Astrocyte (in vitro differentiated cells and primary cell): ENCODE data around the gene TPM1. TPM values are rescaled to one million over a fixed set of nuclear protein-coding genes. Genes with fewer than 3 reads are reported as not detected.

ENCODE experiments used
- DNase-seq: peaks from one replicate; pipeline ENCODE4 v3.0.0-alpha.2; 2010; ENCODE audit warnings: low read depth
- FAIRE-seq: peaks from 2 replicates; lab custom pipeline; 2011; peaks lifted over from hg19 to GRCh38; lab: Jason Lieb, UNC
- H2AFZ ChIP-seq: 2 replicates; pipeline ENCODE4 v1.6.0; 2012; ENCODE audit warnings: low read depth, low read length, inconsistent platforms
- H3K27ac ChIP-seq: 2 replicates; pipeline ENCODE4 v1.5.1; 2011; ENCODE audit warnings: low read depth, low read length, inconsistent platforms
- H3K27me3 ChIP-seq: 2 replicates; pipeline ENCODE4 v1.6.0; 2011; ENCODE audit warnings: low read length, inconsistent platforms; ENCODE audit not compliant: insufficient read depth
- H3K36me3 ChIP-seq: 2 replicates; pipeline ENCODE4 v1.5.1; 2011; ENCODE audit warnings: low read length, inconsistent platforms; ENCODE audit not compliant: insufficient read depth
- H3K4me1 ChIP-seq: 2 replicates; pipeline ENCODE4 v1.5.1; 2011; ENCODE audit warnings: low read length, inconsistent platforms; ENCODE audit not compliant: insufficient read depth
- H3K4me2 ChIP-seq: 2 replicates; pipeline ENCODE4 v1.6.0; 2012; ENCODE audit warnings: low read length, inconsistent platforms
- H3K4me3 ChIP-seq: 2 replicates; pipeline ENCODE4 v1.5.1; 2011; ENCODE audit warnings: low read depth, mild to moderate bottlenecking, low read length, inconsistent platforms; ENCODE audit not compliant: insufficient read depth
- H3K79me2 ChIP-seq: 2 replicates; pipeline ENCODE4 v1.6.0; 2012; ENCODE audit warnings: mild to moderate bottlenecking, low read length, inconsistent platforms; ENCODE audit not compliant: insufficient read depth
- H3K9ac ChIP-seq: 2 replicates; pipeline ENCODE4 v1.6.0; 2012; ENCODE audit warnings: mild to moderate bottlenecking, low read length, inconsistent platforms
- H3K9me3 ChIP-seq: 2 replicates; pipeline ENCODE4 v1.5.1; 2012; ENCODE audit warnings: low read depth, mild to moderate bottlenecking, low read length, inconsistent platforms; ENCODE audit not compliant: insufficient read depth
- H4K20me1 ChIP-seq: 2 replicates; pipeline ENCODE4 v1.6.0; 2012; ENCODE audit warnings: low read length, inconsistent platforms; ENCODE audit not compliant: insufficient read depth
- H3K27ac Mint-ChIP-seq: one replicate; pipeline ENCODE4 v1.8.0; 2021; ENCODE audit warnings: mild to moderate bottlenecking, mixed read lengths; ENCODE audit not compliant: unreplicated experiment
- H3K27me3 Mint-ChIP-seq: one replicate; pipeline ENCODE4 v1.8.0; 2021; ENCODE audit warnings: low read depth, mixed read lengths; ENCODE audit not compliant: unreplicated experiment
- H3K36me3 Mint-ChIP-seq: one replicate; pipeline ENCODE4 v1.8.0; 2021; ENCODE audit warnings: low read depth, mixed read lengths; ENCODE audit not compliant: unreplicated experiment
- H3K4me1 Mint-ChIP-seq: one replicate; pipeline ENCODE4 v1.8.0; 2021; ENCODE audit warnings: low read depth, mixed read lengths; ENCODE audit not compliant: unreplicated experiment
- H3K4me3 Mint-ChIP-seq: one replicate; pipeline ENCODE4 v1.8.0; 2021; ENCODE audit warnings: mild to moderate bottlenecking, moderate library complexity, mixed read lengths; ENCODE audit not compliant: unreplicated experiment
- H3K9me3 Mint-ChIP-seq: one replicate; pipeline ENCODE4 v1.8.0; 2021; ENCODE audit warnings: mild to moderate bottlenecking, mixed read lengths; ENCODE audit not compliant: unreplicated experiment
- EZH2 ChIP-seq: IDR thresholded peaks from 2 replicates; pipeline ENCODE4 v1.6.1; 2012; ENCODE audit warnings: mild to moderate bottlenecking, low read length, inconsistent platforms; ENCODE audit not compliant: insufficient read depth
- total RNA-seq: library from RNA; stranded (reverse); gene quantifications from 2 replicates; pipeline ENCODE4 v1.2.1, GENCODE V29; 2021
- TF ChIP-seq, protein P1 (sequence below): IDR thresholded peaks from 2 replicates; pipeline ENCODE4 v1.5.1; 2011; ENCODE audit warnings: low read depth, mild to moderate bottlenecking, inconsistent platforms, low read length, moderate library complexity; ENCODE audit not compliant: insufficient read depth

TPM1 gene
- total RNA-seq, 1 donor from 2014 or later = 2,922 TPM

DNA sequence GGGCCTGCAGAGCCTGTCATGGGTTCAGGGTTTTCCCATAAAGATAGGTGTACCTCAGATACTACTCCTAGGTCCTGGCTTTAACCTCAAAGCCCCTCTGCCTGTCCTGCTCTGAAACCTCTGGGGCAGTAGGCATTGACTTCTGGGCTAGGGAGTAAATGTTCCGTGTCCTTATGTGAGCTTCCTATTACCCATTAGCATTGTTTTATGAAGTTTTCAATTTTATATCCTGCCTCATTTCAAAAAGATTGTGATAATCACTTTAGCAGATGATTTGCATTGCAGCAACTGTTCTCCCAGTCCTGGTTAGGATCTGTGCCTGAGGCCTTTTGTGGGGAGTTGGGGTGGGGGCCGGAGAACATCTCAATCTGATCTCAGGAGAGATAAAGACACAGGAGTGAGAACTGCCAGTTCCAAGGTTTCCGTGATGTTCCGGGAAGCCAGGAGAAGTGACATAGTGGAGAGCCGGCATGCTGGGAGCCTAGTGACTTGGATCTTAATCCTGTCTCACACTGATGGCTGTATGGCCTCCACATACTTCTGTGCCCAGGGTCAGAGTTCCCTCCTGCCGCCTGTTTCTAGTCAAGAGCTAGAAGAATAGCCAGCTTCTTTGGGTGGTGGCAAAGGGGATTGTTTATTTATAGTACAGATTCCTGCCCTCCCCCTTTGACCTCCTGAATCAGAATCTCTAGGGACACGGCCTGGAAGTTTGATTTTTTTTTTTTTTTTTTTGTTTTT is 10.6 kb downstream of the TPM1 start:
- peak overlapping the region; percentile 61 for H3K27ac ChIP-seq
- FAIRE-seq (no peak), DNase-seq (no peak)
- Mint-ChIP-seq H3K4me1 (peaks cover 54% of the 10 kb centered on the region), H3K9me3 (no peaks in the 10 kb centered on the region), H3K27me3 (no peaks in the 10 kb centered on the region), H3K27ac (peak overlapping the region; percentile 86), H3K4me3 (peak overlapping the region; percentile 69), H3K36me3 (peaks cover 25% of the 10 kb centered on the region)
- TF ChIP-seq, protein P1, sequence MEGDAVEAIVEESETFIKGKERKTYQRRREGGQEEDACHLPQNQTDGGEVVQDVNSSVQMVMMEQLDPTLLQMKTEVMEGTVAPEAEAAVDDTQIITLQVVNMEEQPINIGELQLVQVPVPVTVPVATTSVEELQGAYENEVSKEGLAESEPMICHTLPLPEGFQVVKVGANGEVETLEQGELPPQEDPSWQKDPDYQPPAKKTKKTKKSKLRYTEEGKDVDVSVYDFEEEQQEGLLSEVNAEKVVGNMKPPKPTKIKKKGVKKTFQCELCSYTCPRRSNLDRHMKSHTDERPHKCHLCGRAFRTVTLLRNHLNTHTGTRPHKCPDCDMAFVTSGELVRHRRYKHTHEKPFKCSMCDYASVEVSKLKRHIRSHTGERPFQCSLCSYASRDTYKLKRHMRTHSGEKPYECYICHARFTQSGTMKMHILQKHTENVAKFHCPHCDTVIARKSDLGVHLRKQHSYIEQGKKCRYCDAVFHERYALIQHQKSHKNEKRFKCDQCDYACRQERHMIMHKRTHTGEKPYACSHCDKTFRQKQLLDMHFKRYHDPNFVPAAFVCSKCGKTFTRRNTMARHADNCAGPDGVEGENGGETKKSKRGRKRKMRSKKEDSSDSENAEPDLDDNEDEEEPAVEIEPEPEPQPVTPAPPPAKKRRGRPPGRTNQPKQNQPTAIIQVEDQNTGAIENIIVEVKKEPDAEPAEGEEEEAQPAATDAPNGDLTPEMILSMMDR = no peak
- TF ChIP-seq EZH2 = no peak
- peak overlapping the region; percentile 22 for H3K4me3 ChIP-seq
- no peaks in the 10 kb centered on the region for H3K27me3 ChIP-seq
- peaks cover 67% of the 10 kb centered on the region for H3K4me1 ChIP-seq
- no peaks in the 10 kb centered on the region for H3K9me3 ChIP-seq
- H3K36me3 ChIP-seq = peaks cover 76% of the 10 kb centered on the region
- peak overlapping the region; percentile 52 for H3K9ac ChIP-seq
- peaks cover 88% of the 10 kb centered on the region for H3K79me2 ChIP-seq
- no peak overlapping the region for H2AFZ ChIP-seq
- H4K20me1 ChIP-seq = peaks cover 95% of the 10 kb centered on the region
- peak overlapping the region; percentile 63 for H3K4me2 ChIP-seq

DNA sequence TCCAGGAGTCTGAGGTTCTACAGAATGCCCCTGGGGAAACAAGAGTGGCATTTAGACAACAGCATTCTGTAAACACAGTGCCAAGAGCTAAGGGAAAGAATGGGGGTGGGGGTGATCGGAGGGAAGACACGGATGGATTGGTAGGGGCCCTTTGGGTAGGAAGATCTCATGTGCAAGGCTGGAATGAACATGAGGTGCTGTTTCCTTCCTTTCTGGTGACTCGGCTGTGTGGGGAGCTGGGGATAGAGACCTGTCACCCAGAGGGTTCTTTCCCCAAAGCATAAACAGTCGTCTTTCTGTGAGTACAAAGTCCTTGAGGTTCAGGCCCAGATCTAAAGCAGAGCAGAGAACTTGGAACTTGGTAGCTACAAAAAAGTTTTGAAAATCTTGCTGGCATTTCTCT is 11.7 kb downstream of the TPM1 start:
- Mint-ChIP-seq H3K4me1 (peaks cover 59% of the 10 kb centered on the region), H3K27ac (peak overlapping the region; percentile 86), H3K4me3 (peak overlapping the region; percentile 70), H3K9me3 (no peaks in the 10 kb centered on the region), H3K27me3 (no peaks in the 10 kb centered on the region), H3K36me3 (peaks cover 23% of the 10 kb centered on the region)
- no peak for FAIRE-seq
- Histone ChIP-seq H3K9me3 (no peaks in the 10 kb centered on the region), H3K27ac (peak overlapping the region; percentile 52), H3K79me2 (peaks cover 80% of the 10 kb centered on the region), H3K4me2 (peak overlapping the region; percentile 63), H3K36me3 (peaks cover 85% of the 10 kb centered on the region), H3K9ac (peak overlapping the region; percentile 60), H3K4me3 (no peak overlapping the region), H3K4me1 (peaks cover 61% of the 10 kb centered on the region), H2AFZ (no peak overlapping the region), H4K20me1 (peaks cover 96% of the 10 kb centered on the region), H3K27me3 (no peaks in the 10 kb centered on the region)
- TF ChIP-seq, protein P1 = no peak
- no peak for TF ChIP-seq EZH2
- no peak for DNase-seq

DNA sequence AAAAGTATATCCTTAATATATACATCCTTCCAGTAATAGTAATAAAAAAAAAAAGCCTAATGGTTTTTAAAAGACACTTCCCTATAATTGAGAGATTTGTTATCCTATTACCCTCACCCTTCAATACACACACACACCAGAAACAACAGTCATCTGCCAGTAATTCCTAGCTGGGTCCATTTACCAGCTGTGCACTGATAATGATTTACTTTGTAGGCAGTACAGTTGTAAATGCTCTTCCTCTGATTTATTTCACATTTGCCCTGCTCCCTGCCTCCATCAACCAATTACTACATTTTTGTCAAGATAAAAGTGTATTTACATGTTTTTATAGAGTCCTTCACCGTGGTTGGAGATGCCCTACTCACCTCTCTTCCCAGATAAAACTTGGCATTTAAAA is 12.4 kb downstream of the TPM1 start:
- Histone ChIP-seq H3K9me3 (no peaks in the 10 kb centered on the region), H3K4me3 (no peak overlapping the region), H2AFZ (no peak overlapping the region), H3K9ac (peak overlapping the region; percentile 42), H3K79me2 (peaks cover 75% of the 10 kb centered on the region), H3K36me3 (peaks cover 86% of the 10 kb centered on the region), H4K20me1 (peaks cover 96% of the 10 kb centered on the region), H3K27me3 (no peaks in the 10 kb centered on the region), H3K27ac (peak overlapping the region; percentile 52), H3K4me1 (peaks cover 54% of the 10 kb centered on the region), H3K4me2 (peak overlapping the region; percentile 35)
- H3K4me1 Mint-ChIP-seq = peaks cover 64% of the 10 kb centered on the region
- H3K27ac Mint-ChIP-seq = peak overlapping the region; percentile 86
- no peaks in the 10 kb centered on the region for H3K27me3 Mint-ChIP-seq
- DNase-seq = no peak
- no peaks in the 10 kb centered on the region for H3K9me3 Mint-ChIP-seq
- no peak for FAIRE-seq
- peak overlapping the region; percentile 42 for H3K4me3 Mint-ChIP-seq
- H3K36me3 Mint-ChIP-seq = peaks cover 23% of the 10 kb centered on the region
- TF ChIP-seq, protein P1 = no peak
- TF ChIP-seq EZH2 = no peak
